Left ventricle myocardium inferior (tissue), 1 donor: ENCODE data around the gene FARP1. TPM values are rescaled to one million over a fixed set of nuclear protein-coding genes. Genes with fewer than 3 reads are reported as not detected.

Experiments used
- DNase-seq: peaks from one replicate; pipeline ENCODE4 v3.0.0-alpha.2; 2020
- H3K27ac ChIP-seq: fragments of 200-600 bp; replicated peaks from 2 replicates; pipeline ENCODE4 v1.8.0; 2021
- H3K27me3 ChIP-seq: fragments of 200-600 bp; 2 replicates; pipeline ENCODE4 v1.8.0; 2021; ENCODE audit warnings: low read depth
- H3K36me3 ChIP-seq: fragments of 200-600 bp; 2 replicates; pipeline ENCODE4 v1.8.0; 2021
- H3K4me1 ChIP-seq: fragments of 200-600 bp; 2 replicates; pipeline ENCODE4 v1.8.0; 2021
- H3K4me3 ChIP-seq: fragments of 200-600 bp; 2 replicates; pipeline ENCODE4 v1.8.0; 2021; ENCODE audit warnings: mild to moderate bottlenecking, moderate library complexity
- H3K9me3 ChIP-seq: fragments of 200-600 bp; replicated peaks from 2 replicates; pipeline ENCODE4 v1.8.0; 2021
- CTCF ChIP-seq: fragments of 200-600 bp; IDR thresholded peaks from 2 replicates; pipeline ENCODE4 v1.8.0; 2021; ENCODE audit warnings: antibody characterized with exemption, mild to moderate bottlenecking, borderline replicate concordance
- intact Hi-C: fragments of 100-400 bp; cut with micrococcal nuclease; formaldehyde crosslinking; loops from one replicate; pipeline ENCODE4 v1.11.0; 2022
- total RNA-seq: library from RNA; stranded (reverse); fragmentation: NEBNext Ultra II Directional; extraction: Animal tissue kit (Norgen Biotek cat#: 25700); gene quantifications from one replicate; pipeline ENCODE4 v1.2.1, GENCODE V29; 2021
- donor health status: DM: no; HTN: yes; CAD: no; lungs with severe emphysema.

FARP1 gene
- total RNA-seq, 1 donor from 2014 or later, result 17.6 TPM

GRCh38 chr13:98203646-98204326, 60.9 kb downstream of the FARP1 start:
- Histone ChIP-seq H3K27me3 (no peaks in the 10 kb centered on the region), H3K4me3 (no peak overlapping the region), H3K36me3 (no peaks in the 10 kb centered on the region), H3K4me1 (peaks cover 13% of the 10 kb centered on the region), H3K27ac (no peak overlapping the region), H3K9me3 (peaks cover 30% of the 10 kb centered on the region)
- intact Hi-C loops, result no loop called here
- no peak for TF ChIP-seq CTCF
- DNase-seq, result no peak

DNA sequence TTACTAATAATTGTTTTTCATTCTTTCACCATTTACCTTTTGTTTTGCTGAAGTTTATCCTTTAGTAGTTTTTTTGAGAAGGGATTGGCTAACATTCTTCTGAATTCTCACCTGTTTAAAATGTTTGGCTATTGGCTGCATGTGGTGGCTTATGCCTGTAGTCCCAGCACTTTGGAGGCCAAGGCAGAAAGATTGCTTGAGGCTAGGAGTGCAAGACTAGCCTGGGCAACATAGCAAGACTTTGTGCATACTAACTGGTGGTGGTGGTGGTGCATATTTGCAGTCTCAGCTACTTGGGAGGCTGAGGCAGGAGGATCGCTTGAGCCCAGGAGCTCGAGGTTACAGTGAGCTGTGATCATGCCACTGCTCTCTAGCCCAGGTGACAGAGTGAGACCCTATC, 61.7 kb downstream of the FARP1 start:
- Histone ChIP-seq H3K27me3 (no peaks in the 10 kb centered on the region), H3K4me1 (peaks cover 13% of the 10 kb centered on the region), H3K9me3 (peaks cover 30% of the 10 kb centered on the region), H3K4me3 (no peak overlapping the region), H3K27ac (no peak overlapping the region), H3K36me3 (no peaks in the 10 kb centered on the region)
- intact Hi-C loops, result no loop called here
- TF ChIP-seq CTCF, result no peak
- no peak for DNase-seq

DNA sequence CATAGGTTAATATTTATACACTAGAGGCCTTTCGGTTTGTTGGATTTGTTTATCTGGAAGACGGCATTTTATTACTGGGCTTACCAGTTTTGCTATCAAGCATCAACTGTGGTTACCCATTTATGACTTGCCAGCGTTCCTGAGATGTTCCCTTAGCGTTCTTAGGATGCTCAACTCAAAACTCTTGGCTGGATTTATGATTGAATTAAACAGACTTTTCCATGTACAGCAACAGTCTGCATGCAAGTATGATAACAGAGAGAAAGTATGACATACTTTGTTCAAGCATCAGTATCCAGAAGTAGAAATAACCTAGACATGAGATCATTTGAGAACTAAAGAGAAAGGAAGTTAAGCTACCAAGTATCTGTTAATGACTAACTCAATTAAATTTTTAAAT, 64.1 kb downstream of the FARP1 start:
- DNase-seq, result no peak
- Histone ChIP-seq H3K27ac (peak overlapping the region; percentile 13), H3K4me1 (peaks cover 14% of the 10 kb centered on the region), H3K4me3 (no peak overlapping the region), H3K9me3 (peaks cover 30% of the 10 kb centered on the region), H3K36me3 (no peaks in the 10 kb centered on the region), H3K27me3 (no peaks in the 10 kb centered on the region)
- no peak for TF ChIP-seq CTCF
- intact Hi-C loops, result no loop called here

- no peak overlapping the region for H3K4me3 ChIP-seq
- no peak for DNase-seq
- H3K4me1 ChIP-seq, result peaks cover 12% of the 10 kb centered on the region
- H3K36me3 ChIP-seq, result no peaks in the 10 kb centered on the region
- TF ChIP-seq CTCF, result no peak
- H3K9me3 ChIP-seq, result peaks cover 30% of the 10 kb centered on the region
- intact Hi-C loops, result no loop called here
- no peaks in the 10 kb centered on the region for H3K27me3 ChIP-seq
- peak overlapping the region; percentile 9 for H3K27ac ChIP-seq
Measured at GRCh38 chr13:98207416-98207815, 64.5 kb downstream of the FARP1 start.

- no peak overlapping the region for H3K4me3 ChIP-seq
- intact Hi-C loops, result no loop called here
- H3K4me1 ChIP-seq, result peaks cover 13% of the 10 kb centered on the region
- peaks cover 23% of the 10 kb centered on the region for H3K9me3 ChIP-seq
- no peak for DNase-seq
- TF ChIP-seq CTCF, result no peak
- H3K36me3 ChIP-seq, result no peaks in the 10 kb centered on the region
- H3K27me3 ChIP-seq, result no peaks in the 10 kb centered on the region
- no peak overlapping the region for H3K27ac ChIP-seq
Measured at GRCh38 chr13:98208606-98209005, 65.7 kb downstream of the FARP1 start.
